ENCODE results near the gene TCL1A.
A peak's percentile ranks its signal among the peaks of the same experiment; 100 is the strongest.

TCL1A gene

DNA sequence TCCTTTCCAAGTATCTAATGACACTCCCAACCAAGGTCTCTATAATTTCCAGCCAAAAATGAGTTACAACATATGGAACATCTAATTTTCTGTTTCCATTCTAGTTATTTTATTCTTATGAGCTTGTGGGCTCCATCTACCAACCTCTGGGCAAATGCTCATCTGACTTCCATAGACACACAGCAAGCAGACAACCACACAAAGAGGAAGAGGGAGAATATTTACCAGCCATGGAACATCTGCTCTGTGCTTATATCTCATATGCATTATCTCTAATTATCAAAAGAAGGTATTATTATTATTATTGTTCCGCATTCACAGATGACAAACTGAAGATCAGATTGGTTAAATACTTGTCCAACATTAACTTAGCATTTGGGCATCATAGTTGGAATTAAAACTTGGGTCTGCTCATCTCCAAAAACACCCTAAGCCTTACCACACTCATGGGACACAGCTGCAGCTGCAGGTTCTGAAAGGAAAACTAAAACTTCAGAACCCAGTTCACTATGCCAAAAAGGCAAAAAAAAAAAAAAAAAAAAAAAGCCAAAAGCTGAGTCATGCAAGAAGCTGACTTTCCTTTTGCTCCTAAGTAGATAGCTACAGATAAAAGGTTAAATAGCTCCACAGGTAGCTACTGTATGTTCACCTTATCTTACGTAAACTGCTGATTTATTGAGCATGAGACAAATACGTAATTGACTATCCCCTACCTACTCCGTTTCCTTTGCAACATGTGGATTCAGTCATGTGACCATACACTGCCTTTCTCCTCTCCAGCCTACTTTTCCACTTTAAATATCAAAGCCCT is 51.3 kb downstream of the TCL1A start:
- no peaks in the 10 kb centered on the region for H3K79me2 ChIP-seq
- H3K27me3 ChIP-seq (ENCODE audit: control insufficient read depth, insufficient read depth, low read length): no peaks in the 10 kb centered on the region
- H3K27ac ChIP-seq: peak overlapping the region; percentile 90
- no peaks in the 10 kb centered on the region for H3K9me3 ChIP-seq (ENCODE audit: control insufficient read depth, low read length)
- no peak overlapping the region for H3K9ac ChIP-seq
- peak overlapping the region; percentile 27 for H3K4me3 ChIP-seq (ENCODE audit: low read depth, low read length)
- no peaks in the 10 kb centered on the region for H3K36me3 ChIP-seq (ENCODE audit: control insufficient read depth, insufficient read depth, low read length)
- TF ChIP-seq, protein P1, sequence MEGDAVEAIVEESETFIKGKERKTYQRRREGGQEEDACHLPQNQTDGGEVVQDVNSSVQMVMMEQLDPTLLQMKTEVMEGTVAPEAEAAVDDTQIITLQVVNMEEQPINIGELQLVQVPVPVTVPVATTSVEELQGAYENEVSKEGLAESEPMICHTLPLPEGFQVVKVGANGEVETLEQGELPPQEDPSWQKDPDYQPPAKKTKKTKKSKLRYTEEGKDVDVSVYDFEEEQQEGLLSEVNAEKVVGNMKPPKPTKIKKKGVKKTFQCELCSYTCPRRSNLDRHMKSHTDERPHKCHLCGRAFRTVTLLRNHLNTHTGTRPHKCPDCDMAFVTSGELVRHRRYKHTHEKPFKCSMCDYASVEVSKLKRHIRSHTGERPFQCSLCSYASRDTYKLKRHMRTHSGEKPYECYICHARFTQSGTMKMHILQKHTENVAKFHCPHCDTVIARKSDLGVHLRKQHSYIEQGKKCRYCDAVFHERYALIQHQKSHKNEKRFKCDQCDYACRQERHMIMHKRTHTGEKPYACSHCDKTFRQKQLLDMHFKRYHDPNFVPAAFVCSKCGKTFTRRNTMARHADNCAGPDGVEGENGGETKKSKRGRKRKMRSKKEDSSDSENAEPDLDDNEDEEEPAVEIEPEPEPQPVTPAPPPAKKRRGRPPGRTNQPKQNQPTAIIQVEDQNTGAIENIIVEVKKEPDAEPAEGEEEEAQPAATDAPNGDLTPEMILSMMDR (IDR thresholded peaks at IDR 0.05): no peak
- H3K4me2 ChIP-seq (ENCODE audit: low read length): peak overlapping the region; percentile 64
- peaks cover 65% of the 10 kb centered on the region for H3K4me1 ChIP-seq
- peak overlapping the region; percentile 41 for H2AFZ ChIP-seq

DNA sequence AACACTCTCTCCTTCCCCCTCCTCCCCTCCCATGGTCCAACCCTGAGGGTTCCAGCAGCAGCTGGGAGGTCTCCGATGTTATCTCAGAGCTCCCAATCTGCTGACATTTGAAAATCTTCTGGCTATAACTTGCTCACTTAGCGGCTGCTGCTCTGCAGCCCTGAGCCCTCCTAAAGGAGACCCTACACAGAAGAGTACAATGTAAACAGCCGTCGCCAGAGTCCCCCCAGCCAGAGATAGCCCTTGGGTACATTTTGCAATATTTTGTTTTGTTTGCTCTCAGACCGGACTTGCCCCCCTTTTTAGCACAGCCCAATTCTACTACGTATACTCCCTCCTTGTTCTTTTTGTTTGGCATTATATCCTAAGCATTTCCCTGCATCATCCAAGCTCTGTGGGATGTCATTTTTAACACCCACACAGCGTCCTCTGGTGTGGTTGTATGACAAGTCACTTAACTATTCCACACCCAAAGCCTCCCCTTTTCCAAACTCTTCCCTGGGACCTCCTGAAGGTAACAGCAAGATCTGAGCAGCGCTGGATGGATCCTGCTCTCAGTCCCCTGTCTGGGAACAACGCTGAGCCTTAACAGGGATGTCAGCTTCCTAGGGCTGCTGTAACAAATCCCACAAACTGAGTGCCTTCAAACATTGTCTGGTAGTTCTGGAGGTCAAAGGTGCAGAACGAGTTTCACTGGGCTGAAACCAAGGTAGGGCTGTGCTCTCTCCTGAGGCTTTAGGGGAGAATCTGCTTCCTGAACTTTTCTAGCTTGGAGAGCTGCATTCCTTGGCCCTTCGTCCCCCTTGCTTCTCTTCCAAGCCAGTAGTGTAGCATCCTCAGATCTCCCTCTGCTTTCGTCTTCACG is 53.0 kb downstream of the TCL1A start:
- no peaks in the 10 kb centered on the region for H3K79me2 ChIP-seq
- H3K36me3 ChIP-seq (ENCODE audit: control insufficient read depth, insufficient read depth, low read length): no peaks in the 10 kb centered on the region
- no peaks in the 10 kb centered on the region for H3K27me3 ChIP-seq (ENCODE audit: control insufficient read depth, insufficient read depth, low read length)
- peaks cover 48% of the 10 kb centered on the region for H3K4me1 ChIP-seq
- H3K4me3 ChIP-seq (ENCODE audit: low read depth, low read length): no peak overlapping the region
- no peak overlapping the region for H3K9ac ChIP-seq
- H3K4me2 ChIP-seq (ENCODE audit: low read length): no peak overlapping the region
- no peaks in the 10 kb centered on the region for H3K9me3 ChIP-seq (ENCODE audit: control insufficient read depth, low read length)
- H3K27ac ChIP-seq: peak overlapping the region; percentile 82
- H2AFZ ChIP-seq: peak overlapping the region; percentile 69
- TF ChIP-seq, protein P1 (IDR thresholded peaks at IDR 0.05): no peak

DNA sequence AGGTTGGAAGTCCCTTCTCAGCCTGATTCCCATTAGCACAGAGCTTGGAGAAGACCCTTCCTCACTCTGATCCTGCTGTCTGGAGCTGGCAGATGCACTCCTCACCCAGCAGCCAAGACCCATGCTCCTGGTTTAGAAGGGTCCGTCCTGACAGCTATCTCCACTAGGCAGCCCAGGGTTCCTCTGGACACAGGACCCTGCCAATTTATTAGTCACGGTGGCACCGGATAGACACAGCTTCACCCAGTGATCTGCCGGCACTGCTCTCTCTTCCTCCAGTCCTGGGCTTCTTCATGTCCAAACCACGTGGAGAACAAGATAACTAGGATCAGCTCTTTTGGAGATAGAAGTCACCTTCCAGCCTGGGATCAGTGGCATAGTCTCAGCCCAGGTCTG is 53.9 kb downstream of the TCL1A start:
- peaks cover 42% of the 10 kb centered on the region for H3K4me1 ChIP-seq
- H3K79me2 ChIP-seq: no peaks in the 10 kb centered on the region
- H3K9me3 ChIP-seq (ENCODE audit: control insufficient read depth, low read length): no peaks in the 10 kb centered on the region
- TF ChIP-seq, protein P1 (IDR thresholded peaks at IDR 0.05): peak; percentile 6
- H3K4me3 ChIP-seq (ENCODE audit: low read depth, low read length): no peak overlapping the region
- H3K27me3 ChIP-seq (ENCODE audit: control insufficient read depth, insufficient read depth, low read length): no peaks in the 10 kb centered on the region
- H3K9ac ChIP-seq: no peak overlapping the region
- no peak overlapping the region for H3K4me2 ChIP-seq (ENCODE audit: low read length)
- H3K36me3 ChIP-seq (ENCODE audit: control insufficient read depth, insufficient read depth, low read length): no peaks in the 10 kb centered on the region
- H2AFZ ChIP-seq: peak overlapping the region; percentile 69
- peak overlapping the region; percentile 82 for H3K27ac ChIP-seq

Measured in parathyroid adenoma (tissue), 2 donors.